Measurements from ENCODE around the gene ZNF117.
"Not testable (repeated sequence)": the region's sequence is repeated elsewhere in the genome, so short reads cannot be mapped to it uniquely, and the experiment has no call there.

ZNF117 gene

DNA sequence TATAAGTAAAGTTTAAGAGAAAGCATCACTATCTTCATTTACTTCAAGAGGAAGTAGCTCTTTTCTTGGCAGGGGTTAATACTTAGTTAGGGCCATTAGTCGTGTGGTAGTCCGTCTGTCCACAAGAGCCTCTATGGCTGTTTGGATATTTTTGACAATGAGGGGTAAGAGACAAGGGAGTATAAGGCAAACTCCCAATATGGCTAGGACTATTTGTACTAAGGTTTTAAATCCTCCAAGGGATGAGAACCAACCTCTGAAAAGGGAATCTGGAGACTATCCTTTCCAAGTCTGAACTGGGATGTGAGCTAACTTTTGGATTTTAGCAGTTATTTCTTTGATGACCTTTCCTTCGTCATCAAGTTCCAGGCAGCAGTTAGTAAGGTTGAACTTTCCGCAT is at the start of gene ZNF117:
Gene ZNF117 (minus strand): TSS at position 101 of the 400 bp plus-strand sequence.
- H3K4me3 ChIP-seq (ENCODE audit: low read depth, low read length) = no peak within 1 kb of the TSS
- no peak for DNase-seq (ENCODE audit: low read depth)
- TF ChIP-seq, protein P1, sequence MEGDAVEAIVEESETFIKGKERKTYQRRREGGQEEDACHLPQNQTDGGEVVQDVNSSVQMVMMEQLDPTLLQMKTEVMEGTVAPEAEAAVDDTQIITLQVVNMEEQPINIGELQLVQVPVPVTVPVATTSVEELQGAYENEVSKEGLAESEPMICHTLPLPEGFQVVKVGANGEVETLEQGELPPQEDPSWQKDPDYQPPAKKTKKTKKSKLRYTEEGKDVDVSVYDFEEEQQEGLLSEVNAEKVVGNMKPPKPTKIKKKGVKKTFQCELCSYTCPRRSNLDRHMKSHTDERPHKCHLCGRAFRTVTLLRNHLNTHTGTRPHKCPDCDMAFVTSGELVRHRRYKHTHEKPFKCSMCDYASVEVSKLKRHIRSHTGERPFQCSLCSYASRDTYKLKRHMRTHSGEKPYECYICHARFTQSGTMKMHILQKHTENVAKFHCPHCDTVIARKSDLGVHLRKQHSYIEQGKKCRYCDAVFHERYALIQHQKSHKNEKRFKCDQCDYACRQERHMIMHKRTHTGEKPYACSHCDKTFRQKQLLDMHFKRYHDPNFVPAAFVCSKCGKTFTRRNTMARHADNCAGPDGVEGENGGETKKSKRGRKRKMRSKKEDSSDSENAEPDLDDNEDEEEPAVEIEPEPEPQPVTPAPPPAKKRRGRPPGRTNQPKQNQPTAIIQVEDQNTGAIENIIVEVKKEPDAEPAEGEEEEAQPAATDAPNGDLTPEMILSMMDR (IDR thresholded peaks at IDR 0.05; ENCODE audit: control insufficient read depth, extremely low read depth, insufficient read depth) = no peak

- peak overlapping the region; percentile 74 for H3K4me3 ChIP-seq (ENCODE audit: low read depth, low read length)
These were observed 47.9 kb upstream of the ZNF117 start for GRCh38 chr7:65038767-65039166.

GRCh38 chr7:65037740-65038688 is 47.2 kb upstream of the ZNF117 start:
- TF ChIP-seq, protein P1 (IDR thresholded peaks at IDR 0.05; ENCODE audit: control insufficient read depth, extremely low read depth, insufficient read depth) = no peak
- H3K4me3 ChIP-seq (ENCODE audit: low read depth, low read length) = peak overlapping the region; percentile 74

More at GRCh38 chr7:65038767-65039166, 47.9 kb upstream of the ZNF117 start:
- DNase-seq (ENCODE audit: low read depth) = not testable (repeated sequence)

GRCh38 chr7:65036526-65036925 is 45.7 kb upstream of the ZNF117 start:
- DNase-seq (ENCODE audit: low read depth); H3K4me3 ChIP-seq (ENCODE audit: low read depth, low read length): not testable (repeated sequence)

More at GRCh38 chr7:65037740-65038688, 47.2 kb upstream of the ZNF117 start:
- peak; percentile 55 for DNase-seq (ENCODE audit: low read depth)

GRCh38 chr7:65035469-65035868 is 44.6 kb upstream of the ZNF117 start:
- not testable (repeated sequence) for DNase-seq (ENCODE audit: low read depth); H3K4me3 ChIP-seq (ENCODE audit: low read depth, low read length)

GRCh38 chr7:65034120-65034782 is 43.4 kb upstream of the ZNF117 start:
- not testable (repeated sequence) for H3K4me3 ChIP-seq (ENCODE audit: low read depth, low read length); DNase-seq (ENCODE audit: low read depth)

DNA sequence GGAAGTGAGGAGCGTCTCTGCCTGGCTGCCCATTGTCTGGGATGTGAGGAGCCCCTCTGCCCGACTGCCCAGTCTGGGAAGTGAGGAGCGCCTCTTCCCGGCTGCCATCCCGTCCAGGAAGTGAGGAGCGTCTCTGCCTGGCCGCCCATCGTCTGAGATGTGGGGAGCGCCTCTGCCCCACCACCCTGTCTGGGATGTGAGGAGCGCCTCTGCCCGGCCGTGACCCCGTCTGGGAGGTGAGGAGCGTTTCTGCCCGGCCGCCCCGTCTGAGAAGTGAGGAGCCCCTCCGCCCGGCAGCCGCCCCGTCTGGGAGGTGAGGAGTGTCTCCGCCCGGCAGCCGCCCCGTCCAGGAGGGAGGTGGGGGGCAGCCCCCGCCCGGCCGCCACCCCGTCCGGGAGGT is 42.6 kb upstream of the ZNF117 start:
- not testable (repeated sequence) for DNase-seq (ENCODE audit: low read depth); H3K4me3 ChIP-seq (ENCODE audit: low read depth, low read length)

DNA sequence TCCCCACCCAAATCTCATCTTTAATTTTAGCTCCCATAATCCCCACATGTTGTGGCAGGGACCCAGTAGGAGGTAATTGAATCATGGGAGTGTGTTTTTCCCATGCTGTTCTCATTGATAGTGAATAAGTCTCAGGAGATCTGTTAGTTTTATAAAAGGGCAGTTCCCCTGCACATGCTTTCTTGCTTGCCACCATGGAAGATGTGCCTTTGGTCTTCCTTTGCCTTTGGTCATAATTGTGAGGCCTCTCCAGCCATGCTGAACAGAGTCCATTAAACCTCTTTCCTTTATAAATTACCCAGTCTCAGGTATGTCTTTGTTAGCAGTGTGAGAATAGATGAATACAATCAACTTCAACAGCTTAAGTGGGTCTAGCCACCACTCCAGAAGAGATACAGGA is 34.2 kb upstream of the ZNF117 start:
- H3K4me3 ChIP-seq (ENCODE audit: low read depth, low read length); DNase-seq (ENCODE audit: low read depth): not testable (repeated sequence)

DNA sequence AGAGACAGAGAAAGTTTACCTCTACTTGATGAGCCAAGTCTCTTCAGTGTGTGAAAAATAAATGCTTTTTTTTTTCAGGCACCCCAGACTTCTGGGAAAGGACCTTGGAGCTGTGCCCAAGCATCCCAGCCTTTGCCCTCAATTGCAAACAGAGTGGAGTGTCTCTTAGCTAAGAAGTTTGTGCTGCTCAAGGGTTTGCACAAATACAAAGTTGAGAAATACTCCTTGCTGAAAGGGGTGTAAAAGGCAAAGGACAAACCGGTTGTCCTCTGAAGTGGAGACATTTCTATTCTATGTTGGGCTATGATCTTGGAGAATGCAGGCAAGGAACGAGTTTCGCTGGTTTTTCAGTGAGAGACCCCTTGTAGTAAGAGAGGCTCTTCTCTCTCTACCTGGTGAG is 30.1 kb upstream of the ZNF117 start:
- not testable (repeated sequence) for DNase-seq (ENCODE audit: low read depth); H3K4me3 ChIP-seq (ENCODE audit: low read depth, low read length)

GRCh38 chr7:65009881-65010280 is 19.0 kb upstream of the ZNF117 start:
- not testable (repeated sequence) for DNase-seq (ENCODE audit: low read depth); H3K4me3 ChIP-seq (ENCODE audit: low read depth, low read length)

DNA sequence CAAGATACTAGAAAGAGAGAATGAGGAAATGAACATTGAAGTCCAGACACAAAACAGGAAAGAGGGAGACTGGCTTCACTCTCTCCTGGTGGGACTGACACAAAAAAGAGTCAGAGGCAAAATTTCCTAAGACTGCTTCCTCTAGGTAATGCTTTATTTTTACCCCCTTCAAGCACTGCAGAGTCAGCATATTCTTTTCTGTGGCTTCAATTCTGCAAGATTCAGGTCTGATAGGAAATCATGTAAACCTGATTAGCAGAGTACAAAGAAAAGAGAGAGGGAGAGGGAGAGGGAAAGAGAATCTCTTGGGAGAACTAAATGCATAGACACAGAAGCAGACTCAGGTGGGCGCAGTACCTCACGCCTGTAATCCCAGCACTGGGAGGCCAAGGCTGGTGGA is 18.6 kb upstream of the ZNF117 start:
- H3K4me3 ChIP-seq (ENCODE audit: low read depth, low read length); DNase-seq (ENCODE audit: low read depth): not testable (repeated sequence)

- not testable (repeated sequence) for DNase-seq (ENCODE audit: low read depth)
- H3K4me3 ChIP-seq (ENCODE audit: low read depth, low read length) = peak overlapping the region; percentile 89; the same call in 1 of the 2 replicates
These were observed 16.2 kb upstream of the ZNF117 start for GRCh38 chr7:65007036-65007435.

Data from LNCaP clone FGC (cell line).